Measurements from ENCODE around the gene NSL1. TPM values are rescaled to one million over a fixed set of nuclear protein-coding genes. Genes with fewer than 3 reads are reported as not detected.

NSL1 gene
- total and polyA plus RNA-seq, 9 of the 15 experiments (the other 6 are each of a cell fraction or from before 2014, with no cell fraction given) = 53.5 to 108 (median 59.1) TPM

- TF ChIP-seq MBD2 (IDR thresholded peaks at IDR 0.05; ENCODE audit: borderline replicate concordance, low read depth) (peak; percentile 75), CEBPG (CRISPR knock-in tag; IDR thresholded peaks at IDR 0.05) (0 out of 2 replicates have a peak, but pooled peaks have one; percentile 41), CEBPG (tag; conservative IDR thresholded peaks at IDR 0.05 in 1 of 2, IDR thresholded peaks at IDR 0.05 in 1 of 2) (no peak), RCOR1 (IDR thresholded peaks at IDR 0.05; ENCODE audit: borderline replicate concordance in 1 of 2, low read depth in 2 of 2, low read length in 2 of 2) (peak; percentile 66 to 88; a peak in 2 of 4 replicates), HMGXB4 (CRISPR knock-in tag; IDR thresholded peaks at IDR 0.05) (peak; percentile 98), MTA3 (IDR thresholded peaks at IDR 0.05; ENCODE audit: borderline replicate concordance) (peak; percentile 98), HNRNPL (IDR thresholded peaks at IDR 0.05; ENCODE audit: low read depth, low read length) (no peak), ILK (tag; IDR thresholded peaks at IDR 0.05; ENCODE audit: borderline replicate concordance, low read depth) (no peak), ATF6 (CRISPR knock-in tag; IDR thresholded peaks at IDR 0.05) (peak; percentile 87), ZNF143 (CRISPR knock-in tag; IDR thresholded peaks at IDR 0.05) (0 out of 2 replicates have a peak, but pooled peaks have one; percentile 54), ZNF512 (tag; IDR thresholded peaks at IDR 0.05) (no peak), NRF1 (conservative IDR thresholded peaks at IDR 0.05 in 1 of 2, IDR thresholded peaks at IDR 0.05 in 1 of 2) (peak; percentile 52 to 67), SIRT6 (IDR thresholded peaks at IDR 0.05; ENCODE audit: low read depth, low read length) (no peak), RBM15 (IDR thresholded peaks at IDR 0.05; ENCODE audit: insufficient read depth, low read length) (no peak), ZNF24 (IDR thresholded peaks at IDR 0.05) (peak; percentile 88), ZNF449 (CRISPR knock-in tag; IDR thresholded peaks at IDR 0.05) (no peak), ZBED1 (IDR thresholded peaks at IDR 0.05) (no peak; the same call in 1 of the 2 replicates), ZNF431 (CRISPR knock-in tag; IDR thresholded peaks at IDR 0.05) (peak; percentile 61)
- TF ChIP-seq, protein P1, sequence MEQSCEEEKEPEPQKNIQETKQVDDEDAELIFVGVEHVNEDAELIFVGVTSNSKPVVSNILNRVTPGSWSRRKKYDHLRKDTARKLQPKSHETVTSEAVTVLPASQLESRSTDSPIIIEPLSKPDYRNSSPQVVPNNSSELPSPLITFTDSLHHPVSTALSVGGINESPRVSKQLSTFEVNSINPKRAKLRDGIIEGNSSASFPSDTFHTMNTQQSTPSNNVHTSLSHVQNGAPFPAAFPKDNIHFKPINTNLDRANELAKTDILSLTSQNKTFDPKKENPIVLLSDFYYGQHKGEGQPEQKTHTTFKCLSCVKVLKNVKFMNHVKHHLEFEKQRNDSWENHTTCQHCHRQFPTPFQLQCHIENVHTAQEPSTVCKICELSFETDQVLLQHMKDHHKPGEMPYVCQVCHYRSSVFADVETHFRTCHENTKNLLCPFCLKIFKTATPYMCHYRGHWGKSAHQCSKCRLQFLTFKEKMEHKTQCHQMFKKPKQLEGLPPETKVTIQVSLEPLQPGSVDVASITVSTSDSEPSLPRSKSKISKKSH (CRISPR knock-in tag; IDR thresholded peaks at IDR 0.05) = no peak
Observed at GRCh38 chr1:212791676-212792395, at the start of gene NSL1, which contains the start of gene TATDN3 (continued).

All from K562 (cell line).